ENCODE data around the gene TBC1D22A. TPM values are rescaled to one million over a fixed set of nuclear protein-coding genes. Genes with fewer than 3 reads are reported as not detected.
A peak's percentile ranks its signal among the peaks of the same experiment; 100 is the strongest.

Gene TBC1D22A
- total RNA-seq, 4 donors from 2014 or later = 42.6 to 70.4 (median 55.1) TPM

DNA sequence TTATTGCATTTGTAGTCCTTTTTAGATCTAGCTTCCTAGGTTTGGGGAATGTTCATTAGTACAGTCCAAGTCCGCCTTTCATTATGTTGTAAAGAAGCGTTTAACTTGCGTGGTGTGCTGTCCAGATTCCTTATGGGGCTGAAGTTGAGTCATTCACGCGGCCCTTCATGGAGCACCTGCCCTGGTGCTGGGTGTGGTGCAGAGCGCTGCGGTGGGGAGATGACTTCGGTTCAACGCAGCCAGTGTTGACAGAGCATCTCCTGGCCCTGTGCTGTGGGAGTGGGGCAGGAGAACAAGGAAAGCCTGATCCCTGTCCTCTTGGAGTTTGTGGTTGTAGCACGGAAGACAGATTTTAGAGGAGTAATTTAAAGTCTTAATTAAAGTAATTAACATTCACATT, 152.0 kb downstream of the TBC1D22A start:
- Histone ChIP-seq H3K27me3 (no peaks in the 10 kb centered on the region), H3K27ac (no peak overlapping the region), H3K4me1 (no peaks in the 10 kb centered on the region), H3K9me3 (no peaks in the 10 kb centered on the region), H3K36me3 (peaks cover 0 to 51% (median 0%) of the 10 kb centered on the region in 3 donors), H3K4me3 (no peak overlapping the region)
- no peak for TF ChIP-seq POLR2A (IDR thresholded peaks at IDR 0.05)
- TF ChIP-seq, protein P1, sequence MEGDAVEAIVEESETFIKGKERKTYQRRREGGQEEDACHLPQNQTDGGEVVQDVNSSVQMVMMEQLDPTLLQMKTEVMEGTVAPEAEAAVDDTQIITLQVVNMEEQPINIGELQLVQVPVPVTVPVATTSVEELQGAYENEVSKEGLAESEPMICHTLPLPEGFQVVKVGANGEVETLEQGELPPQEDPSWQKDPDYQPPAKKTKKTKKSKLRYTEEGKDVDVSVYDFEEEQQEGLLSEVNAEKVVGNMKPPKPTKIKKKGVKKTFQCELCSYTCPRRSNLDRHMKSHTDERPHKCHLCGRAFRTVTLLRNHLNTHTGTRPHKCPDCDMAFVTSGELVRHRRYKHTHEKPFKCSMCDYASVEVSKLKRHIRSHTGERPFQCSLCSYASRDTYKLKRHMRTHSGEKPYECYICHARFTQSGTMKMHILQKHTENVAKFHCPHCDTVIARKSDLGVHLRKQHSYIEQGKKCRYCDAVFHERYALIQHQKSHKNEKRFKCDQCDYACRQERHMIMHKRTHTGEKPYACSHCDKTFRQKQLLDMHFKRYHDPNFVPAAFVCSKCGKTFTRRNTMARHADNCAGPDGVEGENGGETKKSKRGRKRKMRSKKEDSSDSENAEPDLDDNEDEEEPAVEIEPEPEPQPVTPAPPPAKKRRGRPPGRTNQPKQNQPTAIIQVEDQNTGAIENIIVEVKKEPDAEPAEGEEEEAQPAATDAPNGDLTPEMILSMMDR (IDR thresholded peaks at IDR 0.05) = no peak
- DNase-seq = no peak

DNA sequence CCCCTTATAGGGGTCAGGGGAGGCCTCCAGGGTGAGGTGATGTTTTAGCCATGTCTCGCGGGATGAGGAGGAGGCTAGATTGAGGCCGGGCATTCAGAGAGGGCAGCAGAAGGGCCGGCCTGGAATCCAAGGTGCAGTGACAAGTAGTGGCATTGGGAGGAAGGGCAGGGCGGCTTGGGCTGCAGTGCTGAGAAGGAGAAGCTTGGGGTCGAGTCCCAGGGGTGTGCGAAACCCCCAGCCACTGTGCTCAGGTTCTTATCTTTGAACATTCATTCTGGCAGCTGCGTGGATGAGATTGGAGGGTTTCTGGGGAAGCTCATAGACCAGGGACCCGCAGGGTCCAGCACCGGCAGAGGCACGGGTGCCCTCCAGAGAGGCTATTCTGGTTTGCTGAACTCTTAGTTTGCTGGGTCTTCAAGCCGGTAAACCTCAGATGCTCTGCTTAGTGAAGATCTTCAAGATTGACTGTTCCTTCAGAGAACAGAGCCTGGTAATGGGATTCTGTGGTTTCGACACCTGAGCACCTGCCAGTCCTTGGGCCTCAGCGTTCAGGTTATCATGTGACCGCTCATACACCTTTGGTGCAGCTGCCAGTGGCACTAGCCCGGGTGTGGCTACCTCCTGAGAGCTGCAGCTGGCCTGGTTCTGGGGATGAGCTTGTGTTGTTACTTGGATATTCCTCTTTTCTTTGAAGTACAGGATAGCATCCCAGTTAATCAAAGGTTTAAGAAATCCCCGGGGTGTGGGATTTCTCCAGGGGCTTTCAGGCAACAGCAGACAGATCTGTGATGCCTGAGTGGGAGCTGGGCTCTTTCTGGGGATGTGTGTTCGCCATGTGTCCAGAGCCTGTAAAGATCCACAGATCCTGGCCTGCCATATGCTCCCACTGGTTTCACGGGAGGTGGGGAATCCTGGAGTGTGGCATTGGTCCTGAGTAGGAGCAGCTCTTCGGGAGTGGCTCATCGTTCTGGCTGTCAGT, 152.8 kb downstream of the TBC1D22A start:
- Histone ChIP-seq H3K27me3 (no peaks in the 10 kb centered on the region), H3K9me3 (no peaks in the 10 kb centered on the region), H3K36me3 (peaks cover 0 to 51% (median 0%) of the 10 kb centered on the region in 3 donors), H3K27ac (no peak overlapping the region), H3K4me1 (no peaks in the 10 kb centered on the region), H3K4me3 (no peak overlapping the region)
- peak in 1 of 3 donors; percentile 4 for DNase-seq
- no peak for TF ChIP-seq POLR2A (IDR thresholded peaks at IDR 0.05)
- TF ChIP-seq, protein P1 (IDR thresholded peaks at IDR 0.05) = no peak

DNA sequence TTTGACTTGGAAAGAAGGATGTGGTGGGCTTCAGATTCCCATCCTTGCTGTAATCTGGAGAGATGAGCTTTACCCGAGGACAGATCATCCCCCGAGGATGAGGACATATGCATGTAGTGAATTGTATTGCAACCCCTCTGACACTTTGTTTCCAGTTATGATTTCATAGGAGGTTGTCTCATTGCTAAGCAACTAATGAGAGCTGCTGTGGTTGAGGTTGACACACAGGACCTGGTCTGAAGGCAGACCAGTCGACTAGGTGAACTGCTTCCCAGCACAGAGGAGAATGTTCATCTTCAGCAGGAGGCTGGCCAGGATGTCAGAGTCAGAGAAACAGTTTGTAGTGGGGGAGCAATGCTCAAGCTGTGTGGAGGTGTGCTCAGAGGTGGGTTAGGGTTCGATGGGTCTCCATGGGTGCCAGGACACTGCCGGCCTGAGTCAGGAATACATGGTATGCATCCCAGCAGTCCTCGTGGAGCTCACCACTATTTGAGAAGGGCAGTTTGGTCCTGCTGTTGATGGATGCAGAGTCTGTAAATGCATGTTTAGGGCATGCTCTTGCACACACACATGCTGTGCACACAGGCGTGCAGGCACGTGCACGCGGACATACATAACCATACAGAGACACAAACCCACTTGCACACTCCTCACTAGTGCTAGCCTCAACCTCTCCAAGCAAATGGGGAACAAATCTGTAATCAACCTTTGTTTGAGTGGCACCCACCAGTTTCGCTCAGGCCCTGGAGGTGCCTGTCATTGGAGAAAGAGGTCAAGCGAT, 153.7 kb downstream of the TBC1D22A start:
- Histone ChIP-seq H3K4me3 (no peak overlapping the region), H3K36me3 (peaks cover 0 to 51% (median 0%) of the 10 kb centered on the region in 3 donors), H3K4me1 (no peaks in the 10 kb centered on the region), H3K27ac (no peak overlapping the region), H3K27me3 (no peaks in the 10 kb centered on the region), H3K9me3 (no peaks in the 10 kb centered on the region)
- no peak for DNase-seq
- TF ChIP-seq, protein P1 (IDR thresholded peaks at IDR 0.05) = no peak
- TF ChIP-seq POLR2A (IDR thresholded peaks at IDR 0.05) = no peak

DNA sequence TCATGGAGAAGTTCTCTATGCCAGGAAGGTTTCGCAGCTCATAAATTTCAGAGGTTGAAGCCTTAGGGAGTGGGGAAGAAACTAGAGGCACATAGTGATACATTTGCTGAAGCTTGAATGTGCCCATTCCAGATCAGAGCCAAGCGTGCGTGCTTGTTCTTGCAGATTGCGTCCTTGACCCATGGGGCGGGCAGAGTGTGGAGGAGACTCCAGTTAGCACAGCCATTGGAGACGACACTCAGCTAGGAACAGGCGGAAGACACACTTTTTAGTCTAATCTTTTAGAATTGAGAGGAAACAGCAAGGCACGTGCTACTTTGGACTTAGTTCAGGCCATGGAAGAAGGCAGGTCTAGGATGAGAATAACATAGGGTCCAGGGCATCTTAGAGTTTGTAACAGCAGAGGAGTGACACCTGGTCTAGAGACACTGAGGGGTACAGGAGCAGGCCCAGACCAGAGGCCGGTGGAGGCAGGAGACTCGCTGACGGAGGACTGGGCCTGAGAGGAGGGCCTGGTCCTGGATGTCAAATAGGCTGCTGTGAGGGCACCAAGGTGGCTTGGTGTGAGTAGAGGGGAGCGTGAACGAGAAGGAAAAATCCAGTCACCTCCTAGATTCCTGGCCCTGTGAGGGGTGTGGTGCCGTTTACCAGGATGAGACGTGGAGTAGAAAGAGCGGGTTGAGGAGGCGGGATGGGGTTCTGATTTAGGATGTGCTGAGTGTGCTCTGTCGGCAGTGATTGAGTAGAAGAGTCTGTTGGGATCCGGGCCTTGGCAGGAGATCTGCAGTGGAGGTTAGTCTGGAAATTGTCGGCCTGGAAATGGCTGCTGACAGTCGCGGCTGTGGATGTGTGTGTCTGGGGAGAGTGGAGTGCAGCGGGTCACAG, 154.7 kb downstream of the TBC1D22A start:
- TF ChIP-seq, protein P1 (IDR thresholded peaks at IDR 0.05) = no peak
- no peak for TF ChIP-seq POLR2A (IDR thresholded peaks at IDR 0.05)
- no peaks in the 10 kb centered on the region for H3K4me1 ChIP-seq
- H3K36me3 ChIP-seq = peaks cover 0 to 49% (median 0%) of the 10 kb centered on the region in 3 donors
- H3K9me3 ChIP-seq = no peaks in the 10 kb centered on the region
- H3K27me3 ChIP-seq = no peaks in the 10 kb centered on the region
- no peak overlapping the region for H3K4me3 ChIP-seq
- no peak overlapping the region for H3K27ac ChIP-seq
- no peak for DNase-seq

DNA sequence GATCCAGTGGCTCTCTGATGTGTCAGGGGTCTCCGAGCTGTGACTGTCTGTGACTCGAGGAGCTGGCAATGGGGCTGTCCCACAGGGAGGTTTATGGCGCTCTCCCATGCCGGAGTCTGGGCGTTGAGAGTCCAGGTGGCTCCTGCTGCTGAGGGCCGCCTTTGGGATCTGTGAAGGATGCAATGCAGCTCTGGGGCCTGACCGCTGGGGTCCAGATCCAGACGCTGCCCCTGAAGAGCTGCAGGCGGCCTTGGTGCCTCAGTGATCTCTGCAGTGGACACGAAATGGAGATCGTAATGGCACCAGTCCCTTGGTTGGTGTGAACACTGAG, 155.3 kb downstream of the TBC1D22A start:
- H3K9me3 ChIP-seq = no peaks in the 10 kb centered on the region
- TF ChIP-seq, protein P1 (IDR thresholded peaks at IDR 0.05) = no peak
- TF ChIP-seq POLR2A (IDR thresholded peaks at IDR 0.05) = no peak
- peaks cover 0 to 43% (median 0%) of the 10 kb centered on the region in 3 donors for H3K36me3 ChIP-seq
- no peak for DNase-seq
- H3K4me3 ChIP-seq = no peak overlapping the region
- H3K27ac ChIP-seq = no peak overlapping the region
- no peaks in the 10 kb centered on the region for H3K27me3 ChIP-seq
- H3K4me1 ChIP-seq = no peaks in the 10 kb centered on the region

All from Peyer's patch (tissue), 4 donors.